H1 (cell line): Measurements from ENCODE around the gene HAVCR2. TPM values are rescaled to one million over a fixed set of nuclear protein-coding genes. Genes with fewer than 3 reads are reported as not detected.

ENCODE experiments used
- CTCF ChIA-PET: fragments of 300-600 bp; sonication (Branson Sonifier 250); formaldehyde crosslinking; loops from one replicate; lab custom pipeline; 2021; ENCODE audit not compliant: partially characterized antibody; lab: Charles Lee
- POLR2A ChIA-PET: fragments of 300-600 bp; sonication (Branson Sonifier 250); formaldehyde crosslinking; loops from one replicate; lab custom pipeline; 2021; ENCODE audit warnings: inconsistent platforms; ENCODE audit not compliant: partially characterized antibody; lab: Charles Lee
- DNase-seq, 2 experiments: peaks; one replicate each; pipeline versions ENCODE4 v3.0.0 to v3.0.0-alpha.2; 2010 to 2022; ENCODE audit warnings: low spot score in 2 of 2, low read depth in 1 of 2, mixed read lengths in 1 of 2
- FAIRE-seq: peaks from 2 replicates; lab custom pipeline; 2011; peaks lifted over from hg19 to GRCh38; lab: Jason Lieb, UNC
- H2AFZ ChIP-seq: 2 replicates; pipeline ENCODE4 v1.8.1; 2012; ENCODE audit warnings: low read length, inconsistent platforms
- H2AK5ac ChIP-seq: 2 replicates; pipeline ENCODE4 v1.6.1; 2013; ENCODE audit warnings: low read depth, low read length
- H2BK120ac ChIP-seq: replicated peaks from 2 replicates; pipeline ENCODE3; 2013; ENCODE audit warnings: low read depth, low read length, inconsistent platforms
- H2BK12ac ChIP-seq: 2 replicates; pipeline ENCODE4 v1.6.1; 2013; ENCODE audit warnings: low read depth, low read length
- H2BK15ac ChIP-seq: 2 replicates; pipeline ENCODE4 v1.6.1; 2013; ENCODE audit warnings: low read length
- H2BK20ac ChIP-seq: 2 replicates; pipeline ENCODE4 v1.6.1; 2013; ENCODE audit warnings: low read length
- H2BK5ac ChIP-seq: 2 replicates; pipeline ENCODE4 v1.6.1; 2013; ENCODE audit warnings: low read depth, low read length
- H3K14ac ChIP-seq: 2 replicates; pipeline ENCODE4 v1.6.1; 2013; ENCODE audit warnings: inconsistent platforms; ENCODE audit not compliant: insufficient read length
- H3K18ac ChIP-seq: 2 replicates; pipeline ENCODE4 v1.6.1; 2013; ENCODE audit warnings: low read length; ENCODE audit errors: extremely low read depth
- H3K23ac ChIP-seq: 2 replicates; pipeline ENCODE4 v1.6.1; 2013; ENCODE audit warnings: inconsistent platforms; ENCODE audit not compliant: insufficient read length
- H3K23me2 ChIP-seq: 2 replicates; pipeline ENCODE4 v1.6.1; 2013; ENCODE audit warnings: low read depth, low read length
- H3K27ac ChIP-seq: 2 replicates; pipeline ENCODE4 v1.6.1; 2011; ENCODE audit warnings: low read depth, low read length, inconsistent platforms
- H3K27me3 ChIP-seq, 4 experiments: replicated peaks in 1 of 4; 1 replicate in 1 of 4; 2 replicates in 3 of 4; pipeline versions ENCODE4 v1.6.1 to v1.8.1; 2011 to 2013; ENCODE audit warnings: low read length in 3 of 4, mild to moderate bottlenecking in 3 of 4, inconsistent platforms in 2 of 4, mixed read lengths in 2 of 4, moderate library complexity in 1 of 4; ENCODE audit not compliant: control insufficient read depth in 3 of 4, insufficient read depth in 3 of 4; ENCODE audit errors: extremely low read depth in 1 of 4
- H3K36me3 ChIP-seq, 4 experiments: 2 replicates each; pipeline versions ENCODE4 v1.6.1 to v1.8.1; 2011 to 2013; ENCODE audit warnings: mild to moderate bottlenecking in 4 of 4, low read length in 3 of 4, moderate library complexity in 2 of 4, control low read depth in 1 of 4, inconsistent platforms in 1 of 4; ENCODE audit not compliant: insufficient read depth in 4 of 4, control insufficient read depth in 2 of 4
- H3K4ac ChIP-seq: replicated peaks from 2 replicates; pipeline ENCODE3; 2013; ENCODE audit warnings: low read length, low read depth, mixed read lengths, inconsistent platforms; ENCODE audit not compliant: insufficient read length
- H3K4me1 ChIP-seq, 4 experiments: replicated peaks in 1 of 4; 1 replicate in 1 of 4; 2 replicates in 3 of 4; pipeline versions ENCODE4 v1.6.1 to v1.8.1; 2011 to 2013; ENCODE audit warnings: low read length in 3 of 4, inconsistent platforms in 2 of 4, mixed read lengths in 1 of 4; ENCODE audit not compliant: insufficient read depth in 4 of 4, control insufficient read depth in 3 of 4
- H3K4me2 ChIP-seq, 2 experiments: 2 replicates each; pipeline versions ENCODE4 v1.6.1 to v1.8.1; 2011 to 2013; ENCODE audit warnings: low read depth in 2 of 2, low read length in 2 of 2, control low read depth in 1 of 2, inconsistent platforms in 1 of 2, mild to moderate bottlenecking in 1 of 2; ENCODE audit not compliant: insufficient read depth in 1 of 2
- H3K4me3 ChIP-seq, 4 experiments: fragments of 200-600, 300-600 bp in 1 of 4; sonication (generic), shearing (Covaris generic), sonication (Bioruptor Twin) in 1 of 4; 2 replicates each; pipeline versions ENCODE4 v1.5.1 to v1.8.1; 2011 to 2016; ENCODE audit warnings: low read length in 4 of 4, low read depth in 3 of 4, control low read depth in 2 of 4, inconsistent platforms in 2 of 4, mild to moderate bottlenecking in 2 of 4, mixed read lengths in 1 of 4, moderate library complexity in 1 of 4; ENCODE audit not compliant: insufficient read depth in 2 of 4; ENCODE audit errors: extremely low read depth in 1 of 4
- H3K56ac ChIP-seq: replicated peaks from 2 replicates; pipeline ENCODE3; 2013; ENCODE audit warnings: low read depth, mild to moderate bottlenecking, mixed read lengths, low read length, inconsistent platforms; ENCODE audit not compliant: insufficient read length
- H3K79me1 ChIP-seq: 2 replicates; pipeline ENCODE4 v1.6.1; 2013; ENCODE audit warnings: low read depth, low read length, control low read depth
- H3K79me2 ChIP-seq, 2 experiments: 2 replicates each; pipeline versions ENCODE4 v1.6.1 to v1.8.1; 2012 to 2013; ENCODE audit warnings: low read length in 2 of 2, mild to moderate bottlenecking in 2 of 2, inconsistent platforms in 1 of 2; ENCODE audit not compliant: insufficient read depth in 2 of 2, control insufficient read depth in 1 of 2
- H3K9ac ChIP-seq, 4 experiments: replicated peaks in 1 of 4; 1 replicate in 1 of 4; 2 replicates in 3 of 4; pipeline versions ENCODE4 v1.6.1 to v1.8.1; 2011 to 2013; ENCODE audit warnings: low read depth in 3 of 4, low read length in 3 of 4, control low read depth in 2 of 4, mild to moderate bottlenecking in 2 of 4, moderate library complexity in 2 of 4, inconsistent platforms in 1 of 4; ENCODE audit errors: extremely low read depth in 1 of 4
- H3K9me3 ChIP-seq, 2 experiments: 2 replicates each; pipeline versions ENCODE4 v1.6.1 to v1.8.1; 2012 to 2013; ENCODE audit warnings: mild to moderate bottlenecking in 2 of 2, moderate library complexity in 2 of 2, control low read depth in 1 of 2, inconsistent platforms in 1 of 2, low read depth in 1 of 2, low read length in 1 of 2, mixed read lengths in 1 of 2; ENCODE audit not compliant: insufficient read depth in 2 of 2
- H4K20me1 ChIP-seq, 2 experiments: replicated peaks in 1 of 2; 2 replicates each; pipeline versions ENCODE3 to v1.8.1; 2011 to 2013; ENCODE audit warnings: inconsistent platforms in 2 of 2, low read length in 2 of 2, mild to moderate bottlenecking in 1 of 2; ENCODE audit not compliant: insufficient read depth in 2 of 2, control insufficient read depth in 1 of 2
- H4K5ac ChIP-seq: 2 replicates; pipeline ENCODE4 v1.6.1; 2013; ENCODE audit warnings: low read length, low read depth, mixed read lengths, inconsistent platforms; ENCODE audit not compliant: insufficient read length
- H4K8ac ChIP-seq: 2 replicates; pipeline ENCODE4 v1.8.0; 2013; ENCODE audit warnings: mild to moderate bottlenecking, moderate library complexity, low read length, inconsistent platforms; ENCODE audit not compliant: insufficient read depth; ENCODE audit errors: extremely low read depth
- H4K91ac ChIP-seq: replicated peaks from 2 replicates; pipeline ENCODE3; 2013; ENCODE audit warnings: low read length, mixed read lengths, inconsistent platforms; ENCODE audit not compliant: insufficient read length
- CEBPB ChIP-seq: IDR thresholded peaks from 2 replicates; pipeline ENCODE4 v1.6.1; 2012; ENCODE audit warnings: low read depth, low read length
- CREB1 ChIP-seq: IDR thresholded peaks from 2 replicates; pipeline ENCODE4 v1.6.1; 2012; ENCODE audit warnings: inconsistent platforms
- TEAD4 ChIP-seq: IDR thresholded peaks from 2 replicates; pipeline ENCODE4 v1.6.1; 2012; ENCODE audit warnings: low read depth, low read length, inconsistent platforms, mixed read lengths
- WGBS, 2 experiments: shearing (Covaris generic) in 1 of 2; methylation state at CpG; one replicate each; pipeline versions ENCODE4 v1.1.6 to v1.1.7; 2013 to 2015; ENCODE audit warnings: low lambda C conversion rate in 2 of 2, mixed read lengths in 2 of 2, inconsistent platforms in 1 of 2, low coverage in 1 of 2, missing lambda C conversion rate in 1 of 2; ENCODE audit not compliant: insufficient replicate concordance in 2 of 2, insufficient coverage in 1 of 2, insufficient read length in 1 of 2; ENCODE audit errors: extremely low coverage in 1 of 2, missing lambda C conversion rate in 1 of 2; 5-methylcytosine and 5-hydroxymethylcytosine counted together
- polyA plus RNA-seq, 7 experiments: library from polyadenylated mRNA; depleted of rRNA in 3 of 7; stranded (reverse) in 5 of 7; unstranded in 2 of 7; fragments of >200 nt in 5 of 7; fragments of 200-250 nt in 2 of 7; gene quantifications; 1 replicate in 5 of 7; 2 replicates in 1 of 7; 4 replicates in 1 of 7; pipeline versions ENCODE4 v1.2.1 to v1.2.3, GENCODE V29; 2011 to 2013; ENCODE audit warnings: missing spikeins in 2 of 7, mixed read lengths in 2 of 7
- total RNA-seq: library from RNA; stranded (reverse); fragmentation: NEBNext Ultra II Directional; extraction: Animal tissue kit (Norgen Biotek cat#: 25700); gene quantifications from 2 replicates; pipeline ENCODE4 v1.2.1, GENCODE V29; 2021
- TF ChIP-seq, protein P1 (sequence below): IDR thresholded peaks from 2 replicates; pipeline ENCODE4 v1.6.1; 2012; ENCODE audit warnings: inconsistent platforms

The HAVCR2 gene
- total and polyA plus RNA-seq, 2 of the 8 experiments (the other 6 are each of a cell fraction or from before 2014, with no cell fraction given), result 0.03 TPM; not detected in 1

DNA sequence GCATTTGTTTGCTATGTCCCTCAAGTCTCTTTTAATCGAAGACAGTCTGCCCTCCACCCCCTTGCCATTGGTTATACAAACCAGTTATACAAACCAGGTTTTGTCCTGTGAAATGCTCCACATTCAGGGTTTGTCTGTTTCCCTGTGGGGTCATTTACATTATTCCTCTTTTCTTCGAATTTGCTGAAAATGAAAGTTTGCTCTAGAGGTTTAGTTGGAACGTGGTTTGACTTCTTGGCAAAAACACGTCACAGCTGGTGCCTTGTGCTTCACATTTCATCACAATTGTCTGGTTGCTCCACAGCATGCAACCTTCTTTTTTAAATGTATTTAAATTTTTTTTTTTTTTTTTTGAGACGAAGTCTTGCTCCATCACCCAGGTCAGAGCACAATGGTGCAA is 4.2 kb upstream of the HAVCR2 start:
- Histone ChIP-seq H3K36me3 (no peaks in the 10 kb centered on the region), H4K5ac (no peak overlapping the region), H3K79me2 (no peaks in the 10 kb centered on the region), H4K20me1 (no peaks in the 10 kb centered on the region), H3K27me3 (no peaks in the 10 kb centered on the region), H2BK12ac (no peak overlapping the region), H2BK5ac (no peak overlapping the region), H2BK15ac (no peak overlapping the region), H2BK20ac (no peak overlapping the region), H3K23ac (no peak overlapping the region), H3K23me2 (no peaks in the 10 kb centered on the region), H3K4ac (no peak overlapping the region), H2AK5ac (no peak overlapping the region), H3K18ac (no peak overlapping the region), H3K9me3 (no peaks in the 10 kb centered on the region), H3K4me3 (no peak overlapping the region), H3K9ac (no peak overlapping the region), H3K27ac (no peak overlapping the region), H3K4me2 (no peak overlapping the region), H3K4me1 (no peaks in the 10 kb centered on the region), H4K8ac (no peak overlapping the region), H3K79me1 (no peaks in the 10 kb centered on the region), H2BK120ac (no peak overlapping the region), H4K91ac (no peak overlapping the region), H3K56ac (no peak overlapping the region), H2AFZ (no peak overlapping the region), H3K14ac (no peak overlapping the region)
- WGBS, 2 experiments, result 93% methylated on average over 5 of the region's 5 CpGs; no CpG with 5 or more reads in 1 of the 2 experiments
- no peak for TF ChIP-seq CREB1
- TF ChIP-seq, protein P1, sequence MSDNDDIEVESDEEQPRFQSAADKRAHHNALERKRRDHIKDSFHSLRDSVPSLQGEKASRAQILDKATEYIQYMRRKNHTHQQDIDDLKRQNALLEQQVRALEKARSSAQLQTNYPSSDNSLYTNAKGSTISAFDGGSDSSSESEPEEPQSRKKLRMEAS, result no peak
- no peak for TF ChIP-seq TEAD4
- no peak for TF ChIP-seq CEBPB
- ChIA-PET POLR2A (no interaction called here), CTCF (interaction anchor here (0.6 to 1.8 kb wide), 3 partner anchors 19 to 279 kb away, joined by 3 to 5 read pairs (median 3); no protein-coding TSS in a partner anchor)
- FAIRE-seq, result no peak
- no peak for DNase-seq
